ENCODE data around the gene LBX1.
A peak's percentile ranks its signal among the peaks of the same experiment; 100 is the strongest.
"Not testable (repeated sequence)": the region's sequence is repeated elsewhere in the genome, so short reads cannot be mapped to it uniquely, and the experiment has no call there.

Gene LBX1

DNA sequence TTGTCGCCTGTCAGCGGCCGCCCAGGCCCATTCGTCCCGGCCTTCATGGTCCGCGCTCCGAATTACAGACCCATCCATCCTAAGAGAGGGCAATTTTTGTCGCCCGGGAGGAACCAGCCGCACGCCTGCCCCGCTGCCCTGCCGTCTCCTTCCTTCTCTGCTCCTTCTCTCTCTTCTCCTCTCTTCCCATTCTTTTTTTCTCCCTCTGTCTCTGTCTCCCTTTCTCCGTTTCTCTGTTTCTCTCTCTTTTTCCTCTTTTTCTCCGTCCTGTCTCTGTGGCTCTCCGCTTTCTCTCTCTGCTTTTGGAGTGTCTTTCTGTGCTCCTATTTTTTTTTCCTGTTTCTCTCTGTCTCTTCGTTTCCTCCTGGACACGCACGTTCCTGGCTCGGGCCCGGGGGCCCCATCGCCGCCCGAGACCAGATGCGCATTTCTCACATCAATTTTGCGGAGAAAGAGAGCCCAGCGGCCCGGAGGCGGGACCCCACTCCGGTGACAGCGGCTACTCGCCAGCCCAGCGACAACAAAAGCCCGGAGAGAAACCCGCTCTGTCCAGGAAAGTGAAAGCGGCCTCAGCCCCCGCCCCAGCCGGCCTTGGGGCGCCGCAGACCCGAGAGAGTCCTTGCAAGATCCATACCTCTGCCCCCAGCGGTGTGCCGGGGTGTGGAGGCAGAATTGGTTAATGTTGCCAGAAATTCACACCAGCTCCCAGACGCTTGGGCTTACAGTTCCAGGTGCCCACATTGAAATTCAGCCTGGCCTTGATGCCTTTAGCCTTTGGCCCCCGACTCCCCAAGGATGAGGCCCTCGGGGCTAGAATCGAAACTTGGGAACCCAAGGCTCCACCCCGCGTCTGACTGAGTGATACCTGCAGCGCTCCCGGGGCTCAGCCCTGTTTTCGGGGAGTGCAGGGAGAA is 4.1 kb downstream of the LBX1 start:
- no peak for DNase-seq

DNA sequence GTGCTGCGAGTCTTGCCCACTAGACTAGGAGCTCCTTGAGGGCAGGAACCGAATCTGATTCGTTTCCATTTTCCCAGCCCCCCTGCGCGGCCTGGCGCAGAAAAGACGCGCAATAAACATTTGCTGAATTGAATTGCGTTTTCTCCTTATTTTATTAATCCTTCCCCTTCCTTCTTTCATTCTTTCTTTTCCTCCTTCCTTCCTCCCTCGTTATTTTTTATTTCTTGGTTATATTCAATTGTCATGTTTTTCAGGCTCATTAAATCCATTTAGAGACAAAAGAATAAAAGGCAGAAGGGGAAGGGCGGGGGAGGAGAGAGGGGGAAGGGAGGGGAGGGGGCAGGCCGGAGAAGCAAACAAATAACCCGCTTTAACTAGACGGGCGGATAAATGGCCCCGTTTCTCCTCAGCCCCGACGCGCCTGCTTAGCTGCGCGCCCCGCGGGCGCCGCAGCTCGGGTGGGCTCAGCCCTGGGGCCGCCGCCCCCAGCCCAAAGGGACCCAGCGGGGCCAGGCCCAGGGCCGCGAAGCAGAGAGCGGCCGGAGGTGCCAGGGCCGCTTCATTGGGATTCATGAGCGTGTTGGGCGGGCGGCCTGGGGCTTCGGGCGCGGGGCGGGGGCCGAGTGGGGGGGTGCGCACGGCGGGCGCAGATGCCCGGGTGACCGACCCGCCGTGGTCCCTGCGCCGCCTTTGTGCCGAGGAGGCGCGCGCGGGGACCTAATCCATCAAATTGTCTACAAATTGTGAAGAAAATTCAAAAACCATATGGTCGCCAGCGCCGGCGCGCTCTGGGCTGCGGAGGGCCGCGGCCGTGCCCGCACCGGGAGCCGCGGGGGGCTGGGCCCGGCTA is 5.0 kb downstream of the LBX1 start:
- no peak for DNase-seq

DNA sequence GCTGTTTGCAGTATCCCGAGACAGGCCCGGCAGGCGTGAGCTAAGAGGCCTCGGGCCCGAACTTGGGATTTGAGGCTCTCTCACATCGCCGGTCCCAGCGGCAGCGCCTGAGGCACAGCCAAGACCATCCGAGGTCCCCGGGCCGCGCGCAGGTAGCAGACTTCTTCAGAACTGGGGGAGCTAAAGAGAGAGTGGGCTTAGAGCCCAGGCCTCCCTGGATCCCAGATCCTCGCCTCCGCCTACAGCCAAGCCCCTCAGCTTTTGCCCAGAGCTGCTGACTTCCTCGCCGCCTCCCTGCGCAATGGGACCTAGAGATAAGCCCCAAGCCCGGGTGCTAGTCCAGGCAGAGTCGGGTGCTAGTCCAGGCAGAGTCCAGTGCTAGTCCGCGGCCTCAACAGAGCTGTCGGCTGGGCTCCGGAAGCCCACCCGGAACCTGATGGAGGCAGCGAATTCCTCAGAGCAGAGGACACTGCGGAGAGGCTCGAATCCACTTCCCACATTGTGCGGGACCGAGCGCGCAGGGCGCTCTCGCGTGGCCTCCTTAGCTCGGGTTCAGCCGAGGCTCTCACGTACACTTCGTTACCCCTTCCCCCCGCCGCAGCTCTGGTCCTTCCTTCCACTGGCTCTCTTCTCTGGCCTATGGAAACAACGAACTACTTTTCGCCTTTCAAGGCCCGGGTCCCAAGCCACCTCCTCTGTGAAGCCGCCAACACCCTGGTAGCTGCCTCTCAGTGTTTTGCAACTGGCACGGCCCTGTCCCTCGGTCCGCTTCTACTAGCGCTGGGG is 5.8 kb downstream of the LBX1 start:
- no peak for DNase-seq

DNA sequence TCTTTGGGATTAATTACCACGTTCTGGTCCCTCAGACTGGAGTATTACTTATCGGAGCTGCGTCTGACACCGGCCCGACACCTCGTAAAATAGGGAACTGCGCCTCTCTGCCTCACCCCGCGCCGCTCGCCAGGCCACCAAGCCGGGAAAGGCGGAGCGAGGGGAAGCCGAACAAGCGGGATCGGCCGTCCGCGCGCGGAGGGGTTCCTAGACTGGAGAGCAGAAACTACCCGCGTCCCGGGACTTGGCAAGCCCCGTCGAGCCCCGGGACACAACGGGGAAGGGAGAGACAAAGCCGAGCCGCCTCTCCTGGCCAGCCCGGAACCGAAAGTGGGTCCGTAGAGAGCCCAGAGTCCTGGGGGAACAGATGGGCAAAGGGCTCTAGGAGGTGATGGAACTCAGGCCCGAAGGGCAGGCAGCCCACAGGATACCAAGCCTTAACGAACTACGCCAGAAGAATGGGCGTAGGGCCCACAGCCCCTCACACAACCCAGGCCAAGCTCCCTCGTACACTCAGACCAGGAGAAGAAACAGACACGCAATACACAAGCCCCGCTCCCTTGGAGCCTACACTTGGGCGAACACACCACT is 6.5 kb downstream of the LBX1 start:
- DNase-seq, result no peak

DNA sequence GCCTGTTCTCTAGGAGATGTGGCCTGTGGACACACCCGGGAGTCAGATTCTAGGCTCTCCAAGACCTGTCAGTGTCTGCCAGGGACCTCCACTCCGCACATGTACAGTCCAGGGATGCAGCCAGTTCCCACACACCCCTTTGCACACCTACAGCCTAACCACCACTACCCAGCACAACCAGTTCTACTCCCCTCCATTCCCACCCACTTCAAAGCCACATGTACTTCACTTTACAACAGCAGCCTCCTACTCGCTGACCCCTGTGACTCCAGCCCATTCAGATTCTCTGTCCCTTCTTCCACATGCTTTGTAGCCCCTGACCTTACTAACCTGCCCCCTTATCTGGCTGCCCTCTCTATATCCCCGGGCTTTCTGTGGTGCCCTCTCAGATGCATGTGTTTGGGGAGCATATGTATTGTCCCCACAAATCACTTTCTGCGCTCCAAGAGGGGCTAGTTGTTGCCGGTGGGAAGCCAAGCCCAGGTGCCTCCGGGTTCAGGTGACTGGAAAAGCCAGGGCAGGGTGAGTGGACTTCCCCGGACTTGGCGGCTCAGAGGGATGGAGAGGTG is 7.2 kb downstream of the LBX1 start:
- no peak for DNase-seq

DNA sequence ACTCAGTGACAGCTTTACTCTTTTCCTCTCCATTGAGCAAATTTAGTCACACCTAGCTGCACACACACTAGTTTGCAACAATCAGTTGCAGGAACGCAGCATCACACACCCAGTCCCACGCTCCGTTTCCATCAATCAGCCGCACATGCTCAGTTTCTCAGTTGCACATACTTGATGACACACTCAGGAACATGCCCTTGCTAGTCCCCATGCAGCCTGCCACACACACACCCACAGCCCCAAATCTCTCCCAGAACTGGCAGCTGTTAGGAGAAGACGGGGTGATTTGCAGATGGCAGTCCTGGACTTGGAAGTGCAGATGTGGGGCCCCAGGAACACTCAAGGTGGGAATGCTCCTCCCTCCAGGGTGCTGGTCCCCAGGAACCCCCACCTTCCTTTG is 7.7 kb downstream of the LBX1 start:
- peak; percentile 32 for DNase-seq

DNA sequence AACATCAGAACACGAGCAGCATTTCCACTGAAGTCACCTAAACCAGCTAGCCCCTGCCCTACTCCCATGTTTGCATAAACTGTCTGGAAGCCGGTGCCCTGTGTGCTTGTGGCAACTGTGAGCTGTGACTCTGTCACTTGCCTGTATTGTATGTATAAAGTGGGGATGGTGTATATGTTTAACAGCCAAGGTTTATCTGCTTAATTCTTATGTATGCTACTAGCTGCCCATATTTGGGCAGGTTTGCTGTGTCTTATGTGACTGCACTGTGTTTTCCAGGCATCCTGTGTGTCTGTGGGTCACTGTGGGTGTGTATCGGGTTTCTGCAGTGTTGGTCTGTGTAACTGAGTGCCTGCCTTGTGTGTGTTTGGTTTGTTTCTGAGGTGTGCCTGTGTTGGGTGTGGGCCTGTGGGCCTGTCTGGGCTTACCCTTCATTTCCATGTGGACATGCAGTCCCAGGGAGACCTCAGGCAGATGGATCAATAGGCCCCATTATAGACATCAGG is 9.3 kb downstream of the LBX1 start:
- DNase-seq, result no peak

DNA sequence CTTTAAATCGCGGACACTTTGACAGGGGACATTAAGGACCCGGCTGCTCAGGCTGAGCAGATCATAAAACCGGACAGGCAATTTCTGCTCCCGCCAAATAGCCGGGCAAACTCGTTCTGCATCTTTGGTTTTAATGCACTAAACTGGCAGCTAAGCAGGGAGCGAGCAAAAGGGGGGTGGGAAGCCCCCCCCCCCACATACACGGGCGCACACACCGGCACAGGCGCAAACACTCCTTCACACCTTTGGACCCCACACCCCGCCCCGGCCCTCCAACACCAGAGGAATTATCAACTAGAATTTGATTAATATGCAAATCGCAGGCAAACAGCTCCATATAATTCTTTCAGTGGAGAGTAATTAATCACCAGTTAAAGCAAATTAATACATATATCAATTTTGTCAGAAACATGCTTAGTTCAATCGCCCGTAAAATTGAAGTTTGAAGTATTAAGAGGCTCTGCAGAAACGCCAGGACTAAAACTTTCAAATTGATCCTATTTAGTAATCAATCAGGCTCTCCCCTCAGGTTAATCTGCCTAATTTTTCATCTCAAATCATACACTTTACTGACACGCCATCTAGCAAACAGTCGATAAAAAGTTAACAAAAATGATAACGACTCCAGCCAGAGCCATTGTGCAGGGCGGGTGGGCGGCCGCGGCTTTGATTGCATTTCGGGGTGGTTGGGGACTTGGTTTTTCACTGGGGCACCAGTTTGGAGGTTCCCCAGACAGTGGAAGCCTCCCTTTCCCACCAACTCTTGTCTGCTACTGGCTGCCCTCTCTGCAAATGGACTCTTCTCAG is 9.9 kb downstream of the LBX1 start:
- no peak for DNase-seq

DNA sequence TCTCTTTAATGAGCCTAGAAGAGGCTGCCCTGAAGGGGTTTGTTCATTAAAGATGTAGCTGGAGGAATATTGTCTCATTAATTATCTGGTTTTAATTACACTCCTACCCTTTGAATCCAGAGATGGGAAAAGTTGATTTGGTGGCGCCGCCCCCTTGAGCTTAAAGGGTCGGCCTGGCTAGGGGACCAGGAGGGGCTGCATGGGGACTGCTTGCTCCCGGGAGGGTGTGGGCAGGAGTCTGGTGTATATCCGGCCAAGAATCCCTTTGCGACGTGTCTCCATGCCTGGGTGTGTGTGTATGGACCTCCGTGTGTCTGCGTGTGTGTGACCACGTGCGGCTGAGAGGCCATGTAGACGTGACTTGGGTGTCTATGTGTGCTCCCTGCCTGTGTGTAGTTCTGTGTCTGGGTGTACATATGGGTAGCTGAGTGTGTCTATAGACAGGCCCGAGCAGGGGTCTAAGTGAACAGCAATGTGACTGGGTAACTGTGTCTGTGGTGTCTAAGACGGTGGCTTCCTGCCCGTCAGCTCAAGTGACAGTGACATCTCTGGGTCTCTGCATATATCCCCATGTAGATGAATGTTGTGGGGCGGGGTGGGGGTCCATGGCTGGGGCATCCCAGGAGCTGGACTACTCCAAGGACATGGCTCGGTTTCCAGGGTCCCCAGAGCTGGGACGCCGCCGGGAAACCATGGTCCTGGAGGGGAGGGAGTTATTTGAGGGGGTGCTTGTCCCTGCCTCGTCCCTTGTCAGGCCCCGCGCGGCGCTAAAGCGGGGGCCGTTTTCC is 10.7 kb downstream of the LBX1 start:
- DNase-seq, result no peak

DNA sequence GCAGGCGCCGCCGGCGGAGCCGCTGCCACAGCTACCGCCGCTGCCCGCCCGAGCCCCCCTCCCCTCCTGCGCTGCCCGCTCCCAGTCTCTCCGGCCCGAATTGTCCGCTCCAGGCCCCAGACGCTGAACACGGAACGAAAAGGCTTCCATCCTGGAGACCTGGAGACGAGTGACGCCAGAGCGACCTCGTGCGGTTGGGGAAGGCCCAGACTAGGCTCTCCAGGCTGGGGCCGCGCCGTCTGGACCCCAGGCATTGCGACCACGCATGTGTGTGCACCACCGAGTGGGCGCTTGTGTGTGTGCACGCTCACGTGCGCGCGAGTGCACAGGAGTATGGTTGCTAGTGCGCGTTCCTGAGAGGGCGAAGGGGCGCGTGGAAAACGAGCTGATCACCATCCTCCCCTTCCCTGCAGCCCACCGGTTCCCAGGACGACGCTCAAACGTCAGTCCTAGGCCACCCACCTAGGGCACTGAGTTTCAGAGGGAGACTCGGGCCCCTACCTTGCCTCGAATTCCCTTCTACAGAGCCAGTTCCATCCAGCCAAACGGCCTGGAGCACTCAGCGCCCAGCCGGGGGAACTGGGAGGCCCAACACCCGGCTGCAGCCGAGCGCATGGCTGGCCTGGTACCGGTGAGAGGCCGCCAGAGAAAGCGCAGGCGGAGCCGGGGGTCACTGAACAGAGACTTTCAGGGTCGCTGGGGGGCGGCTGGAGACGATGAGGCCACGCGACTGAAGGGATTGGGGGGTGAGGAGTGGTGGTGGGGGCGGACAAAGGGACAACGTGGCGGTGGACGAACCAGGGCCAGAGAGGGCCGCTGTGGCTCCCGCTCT is 11.6 kb downstream of the LBX1 start:
- no peak for DNase-seq

DNA sequence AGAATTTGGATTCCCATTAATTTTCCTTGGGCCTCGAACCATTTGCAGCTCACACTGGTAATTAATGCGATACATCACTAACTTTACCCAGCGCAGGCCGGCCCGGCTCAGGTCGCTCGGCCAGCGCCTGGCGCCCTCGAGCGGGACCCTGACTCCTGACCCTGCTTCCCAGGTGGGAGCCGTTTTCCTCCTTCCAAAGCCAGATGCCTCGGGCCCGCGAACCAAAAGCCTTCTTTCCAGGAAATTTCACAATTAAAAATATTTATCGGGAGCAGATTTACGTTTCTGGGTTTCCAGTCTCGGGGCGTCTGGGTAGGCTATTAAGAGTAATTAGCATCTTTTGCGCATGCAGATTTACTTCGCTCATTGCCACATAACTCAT is 12.2 kb downstream of the LBX1 start:
- DNase-seq, result no peak

DNA sequence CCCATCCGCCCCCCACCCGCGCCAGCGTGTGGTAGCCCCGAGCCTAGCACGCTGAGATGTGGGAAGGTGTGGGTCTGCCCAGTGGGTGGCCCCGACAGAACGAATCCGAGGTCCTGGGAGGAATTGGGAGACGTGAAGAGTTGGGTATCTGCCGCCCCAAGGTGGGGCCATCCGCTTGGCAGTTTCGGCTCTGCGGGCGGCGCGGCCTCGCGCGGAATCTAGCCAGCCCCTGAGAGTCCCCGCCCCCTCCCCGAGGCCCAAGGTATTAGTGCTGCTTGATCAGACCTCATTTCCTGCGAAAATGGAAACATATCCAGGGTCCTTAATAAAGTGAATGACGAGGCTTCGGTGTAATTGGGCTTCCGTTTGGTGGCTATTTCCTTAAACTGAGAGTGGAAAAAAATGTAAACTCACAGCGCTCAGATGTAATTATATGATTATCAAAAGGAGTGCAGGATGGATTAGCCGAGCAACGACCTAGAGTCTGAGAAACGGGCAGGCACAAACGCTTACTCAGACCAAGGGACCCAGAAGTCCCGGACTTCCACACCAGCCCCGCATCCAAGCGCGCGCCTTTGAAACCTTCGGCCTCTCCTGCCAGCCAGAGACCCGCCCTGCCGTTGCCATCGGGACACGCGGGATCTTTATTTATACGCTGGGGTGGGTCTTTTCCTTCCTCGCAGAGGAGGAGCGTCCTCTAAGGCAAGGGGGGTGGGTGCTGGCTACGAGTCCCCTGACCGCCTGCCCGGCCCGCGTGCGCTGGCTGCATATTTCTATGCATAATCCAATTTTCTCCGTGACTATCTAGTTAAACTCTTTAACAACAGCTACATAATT is 12.8 kb downstream of the LBX1 start:
- DNase-seq, result no peak

DNA sequence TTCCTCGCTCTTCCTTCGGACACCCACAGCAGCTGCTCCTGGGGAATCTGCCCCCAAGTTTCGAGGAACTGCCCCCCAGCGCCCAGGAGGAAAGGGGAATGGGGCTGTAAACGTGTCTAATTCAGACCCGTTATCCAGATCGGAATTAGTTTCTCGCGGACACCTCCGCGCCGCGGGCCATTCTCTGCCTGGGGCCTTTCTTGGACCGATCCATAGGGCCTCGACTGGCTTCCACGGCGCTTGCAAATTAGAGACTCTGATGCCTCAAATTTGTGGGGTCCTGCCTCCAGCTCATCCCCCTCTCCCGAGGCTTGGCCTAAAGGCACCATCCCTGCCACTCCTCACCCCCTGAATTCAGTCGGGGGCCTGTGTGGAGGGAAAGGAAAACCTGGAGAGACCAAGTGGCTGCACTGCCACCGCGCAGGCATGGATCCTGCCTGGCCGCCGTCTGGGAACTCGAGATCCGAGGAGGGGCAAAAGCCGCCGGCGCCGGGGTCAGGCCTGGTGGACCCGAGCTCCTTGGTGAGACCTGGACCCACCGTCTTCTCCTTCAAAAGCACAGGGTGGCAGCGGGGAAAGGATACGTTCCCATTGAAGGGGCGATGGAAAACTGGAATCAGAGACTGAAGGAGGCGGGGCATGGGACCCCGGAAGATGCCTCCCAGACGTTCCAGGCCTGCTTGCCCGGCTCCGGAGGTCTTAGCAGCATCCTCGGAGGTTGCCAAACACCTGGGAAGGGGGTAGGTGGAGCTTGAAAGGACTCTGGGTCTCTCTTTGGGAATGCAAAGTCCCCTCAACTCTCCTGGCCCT is 13.7 kb downstream of the LBX1 start:
- no peak for DNase-seq

DNA sequence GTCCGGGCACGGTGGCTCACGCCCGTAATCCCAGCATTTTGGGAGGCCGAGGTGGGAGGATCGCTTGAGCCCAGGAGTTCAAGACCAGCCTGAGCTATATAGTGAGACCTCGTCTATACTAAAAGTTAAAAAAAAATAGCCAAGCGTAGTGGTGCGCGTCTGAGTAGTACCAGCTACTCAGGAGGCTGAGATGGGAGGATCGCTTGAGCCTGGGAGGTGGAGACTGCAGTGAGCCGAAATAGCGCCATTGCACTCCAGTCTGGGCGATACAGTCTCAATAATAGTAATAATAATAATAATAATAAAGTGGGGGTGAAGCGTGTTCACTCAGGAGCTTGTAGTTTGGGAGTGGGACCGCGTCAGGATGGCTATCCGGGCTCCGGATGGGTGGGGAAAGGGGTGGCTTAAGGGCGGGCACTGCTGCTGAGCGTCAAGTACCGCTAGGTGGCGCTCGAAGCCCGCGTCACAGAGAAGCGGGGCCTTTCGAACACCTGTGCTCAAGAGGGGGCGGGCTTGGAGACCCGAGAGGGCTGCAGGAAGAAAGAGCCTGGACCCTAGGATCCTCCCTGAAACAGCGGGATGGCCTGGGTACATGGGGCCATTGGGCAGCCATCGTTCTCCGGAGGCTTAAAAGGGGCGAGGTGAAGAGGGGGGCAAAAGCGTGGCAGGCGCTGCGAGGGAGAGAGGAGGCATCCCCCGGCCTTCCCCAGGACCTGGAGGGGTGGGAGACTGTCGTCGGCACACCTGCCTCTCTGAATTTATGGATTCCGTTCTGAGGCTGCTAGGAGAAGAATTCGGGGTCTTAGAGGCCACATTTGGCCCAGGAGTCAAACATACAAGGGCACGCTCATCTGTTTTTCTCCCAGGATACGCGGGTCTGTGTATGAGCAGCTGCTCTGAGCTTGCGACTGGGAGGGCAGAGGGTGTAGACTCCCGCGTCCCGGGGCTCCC is 14.5 kb downstream of the LBX1 start:
- peak; percentile 52 for DNase-seq

DNA sequence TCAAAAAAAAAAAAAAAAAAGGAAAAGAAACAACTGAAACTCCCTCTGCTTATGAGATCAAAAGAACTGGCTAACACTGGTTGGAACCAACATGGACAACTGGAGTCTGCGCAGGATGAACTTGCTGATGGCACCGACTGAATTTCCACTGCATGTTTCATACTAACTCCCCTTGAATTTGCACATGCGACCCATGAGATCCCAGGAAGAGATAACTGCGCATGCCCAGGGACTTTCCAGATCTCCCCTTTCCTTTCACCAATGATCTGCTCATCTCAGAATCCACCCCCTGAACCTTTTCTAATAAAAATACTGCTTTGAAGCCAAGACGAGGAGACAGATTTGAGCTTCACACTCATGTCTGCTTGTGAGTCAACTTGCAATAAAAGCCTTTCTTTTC is 20.7 kb downstream of the LBX1 start:
- no peak for DNase-seq

DNA sequence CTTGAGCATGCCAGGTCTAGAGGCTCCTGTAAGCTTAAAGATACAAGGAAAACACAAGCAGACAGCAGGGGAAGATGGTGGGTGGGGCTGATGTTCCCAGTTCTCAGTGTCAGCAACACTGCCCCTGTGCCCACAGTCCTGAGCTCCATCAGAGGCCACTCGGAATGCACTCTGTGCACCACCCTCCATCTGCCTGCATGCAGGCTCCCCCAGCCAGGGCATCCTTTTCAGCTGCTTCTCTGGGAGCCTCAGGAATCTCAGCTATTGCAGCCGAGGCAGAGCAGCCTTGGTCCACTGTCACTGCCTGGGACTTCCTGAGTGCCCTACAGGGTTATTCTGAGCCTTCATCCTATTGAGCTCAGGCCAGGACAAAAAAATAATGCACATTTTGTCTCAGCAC is 22.2 kb downstream of the LBX1 start:
- no peak for DNase-seq

DNA sequence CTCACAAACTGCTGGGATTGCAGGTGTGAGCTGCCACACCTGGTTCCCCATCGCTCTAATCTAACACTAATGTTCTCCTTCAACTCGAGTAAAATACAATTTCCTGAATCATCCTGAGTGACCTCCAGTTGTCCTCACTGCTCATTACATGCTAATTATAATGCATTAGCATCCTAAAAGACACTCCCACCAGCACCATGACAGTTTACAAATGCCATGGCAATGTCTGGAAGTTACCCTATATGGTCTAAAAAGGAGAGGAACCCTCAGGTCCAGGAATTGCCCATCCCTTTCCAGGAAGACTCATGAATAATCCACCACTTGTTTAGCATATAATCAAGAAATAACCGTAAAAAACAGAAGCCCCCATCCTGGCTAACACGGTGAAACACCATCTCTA is 26.6 kb downstream of the LBX1 start:
- not testable (repeated sequence) for DNase-seq

Measured in NCI-H2171 treated with DMSO at 0.1 percent for 48 hours (cell line).